HCT116 (cell line): ENCODE data around the gene MYO1E. TPM values are rescaled to one million over a fixed set of nuclear protein-coding genes. Genes with fewer than 3 reads are reported as not detected.

Experiments used
- ATAC-seq: fragments of 200-7000 bp; cut with Tn5 transposase; 2 replicates; pipeline ENCODE4 v1.9.1; 2020; ENCODE audit warnings: mild to moderate bottlenecking, moderate library complexity
- BruUV-seq: library from RNA; stranded (reverse); fragments of 400-500 nt; replicated peaks from 2 replicates; lab custom pipeline; 2021; lab: Mats Ljungman, UMichigan
- CTCF ChIA-PET: fragments of 300-600 bp; sonication (Branson Sonifier 250); formaldehyde crosslinking; loops from one replicate; lab custom pipeline; 2021; ENCODE audit warnings: antibody characterized with exemption; lab: Charles Lee
- POLR2A ChIA-PET: fragments of 300-600, 350-600 bp; sonication (Branson Sonifier 250); formaldehyde crosslinking; loops from one replicate; lab custom pipeline; 2021; ENCODE audit warnings: antibody characterized with exemption; lab: Charles Lee
- RAD21 ChIA-PET, 2 experiments: fragments of 300-600 bp; sonication (Branson Sonifier 250); formaldehyde crosslinking; loops; one replicate each; lab custom pipeline; 2023; ENCODE audit warnings: low total read pairs in 2 of 2; ENCODE audit not compliant: uncharacterized antibody in 2 of 2, unreplicated experiment in 2 of 2, low non-redundant PET in 1 of 2; lab: Charles Lee
- DNase-seq: peaks from one replicate; pipeline ENCODE4 v3.0.0-alpha.2; 2010; ENCODE audit warnings: low read depth, low spot score
- H2AFZ ChIP-seq: fragments of 200-600 bp; shearing (Covaris generic), sonication (generic); 2 replicates; pipeline ENCODE4 v1.6.1; 2017; ENCODE audit warnings: low read depth, mixed run types, mixed read lengths, antibody characterized with exemption, low read length; ENCODE audit not compliant: poor library complexity, severe bottlenecking
- H3K27ac ChIP-seq: 2 replicates; pipeline ENCODE4 v1.5.1; 2012; ENCODE audit warnings: low read depth, low read length
- H3K27me3 ChIP-seq: fragments of 200-600 bp; sonication (generic); 2 replicates; pipeline ENCODE4 v1.6.1; 2016; ENCODE audit warnings: mixed run types, low read length, mixed read lengths; ENCODE audit not compliant: insufficient read depth
- H3K36me3 ChIP-seq, 2 experiments: fragments of 200-500 bp in 1 of 2; fragments of 200-600 bp in 1 of 2; sonication (Bioruptor generic) in 1 of 2; sonication (generic) in 1 of 2; 2 replicates each; pipeline versions ENCODE4 v1.5.1 to v1.6.1; 2014 to 2016; ENCODE audit warnings: low read length in 2 of 2, inconsistent platforms in 1 of 2, mixed read lengths in 1 of 2, mixed run types in 1 of 2; ENCODE audit not compliant: insufficient read depth in 2 of 2, control insufficient read depth in 1 of 2
- H3K4me1 ChIP-seq, 2 experiments: fragments of 200-600 bp in 1 of 2; sonication (generic) in 1 of 2; 2 replicates each; pipeline versions ENCODE4 v1.5.1 to v1.6.1; 2012 to 2017; ENCODE audit warnings: low read length in 2 of 2, inconsistent platforms in 1 of 2, mild to moderate bottlenecking in 1 of 2, mixed read lengths in 1 of 2, mixed run types in 1 of 2, moderate library complexity in 1 of 2; ENCODE audit not compliant: insufficient read depth in 2 of 2, control insufficient read depth in 1 of 2
- H3K4me2 ChIP-seq: fragments of 200-600 bp; sonication (generic); 2 replicates; pipeline ENCODE4 v1.6.1; 2017; ENCODE audit warnings: mixed run types, low read length, mixed read lengths
- H3K4me3 ChIP-seq, 2 experiments: fragments of 200-600 bp in 1 of 2; sonication (generic) in 1 of 2; replicated peaks in 1 of 2; 2 replicates each; pipeline ENCODE4 v1.5.1; 2011 to 2016; ENCODE audit warnings: low read length in 2 of 2, control low read depth in 1 of 2, low read depth in 1 of 2, mild to moderate bottlenecking in 1 of 2, mixed read lengths in 1 of 2, mixed run types in 1 of 2
- H3K79me2 ChIP-seq: fragments of 200-600 bp; sonication (generic); 2 replicates; pipeline ENCODE4 v1.6.1; 2017; ENCODE audit warnings: mild to moderate bottlenecking, mixed run types, low read length, moderate library complexity, mixed read lengths; ENCODE audit not compliant: insufficient read depth
- H3K9ac ChIP-seq: fragments of 200-600 bp; sonication (generic); 2 replicates; pipeline ENCODE4 v1.6.1; 2016; ENCODE audit warnings: low read length, mixed read lengths
- H3K9me2 ChIP-seq: fragments of 200-600 bp; sonication (generic), shearing (Covaris generic); 2 replicates; pipeline ENCODE4 v1.6.1; 2017; ENCODE audit warnings: mixed run types, mild to moderate bottlenecking, moderate library complexity; ENCODE audit not compliant: insufficient read depth
- H3K9me3 ChIP-seq, 2 experiments: fragments of 200-500 bp in 1 of 2; fragments of 200-600 bp in 1 of 2; sonication (Bioruptor generic) in 1 of 2; sonication (generic) in 1 of 2; 2 replicates each; pipeline ENCODE4 v1.6.1; 2014 to 2017; ENCODE audit warnings: low read length in 2 of 2, mixed read lengths in 2 of 2, inconsistent platforms in 1 of 2, low read depth in 1 of 2, mild to moderate bottlenecking in 1 of 2, mixed run types in 1 of 2, moderate library complexity in 1 of 2; ENCODE audit not compliant: control insufficient read depth in 1 of 2, insufficient read depth in 1 of 2
- H4K20me1 ChIP-seq: fragments of 200-600 bp; sonication (generic), shearing (Covaris generic); 2 replicates; pipeline ENCODE4 v1.6.1; 2017; ENCODE audit warnings: mixed run types, mild to moderate bottlenecking, moderate library complexity; ENCODE audit not compliant: insufficient read depth
- ATF3 ChIP-seq: IDR thresholded peaks from 2 replicates; pipeline ENCODE4 v1.6.1; 2012
- EGR1 ChIP-seq: IDR thresholded peaks from 2 replicates; pipeline ENCODE4 v1.6.1; 2012; ENCODE audit warnings: low read depth
- ELF1 ChIP-seq: IDR thresholded peaks from 2 replicates; pipeline ENCODE4 v1.6.1; 2012; ENCODE audit warnings: low read depth, borderline replicate concordance
- EZH2 ChIP-seq: fragments of 200-600 bp; sonication (generic); IDR thresholded peaks from 2 replicates; pipeline ENCODE4 v1.6.1; 2017; ENCODE audit warnings: antibody characterized with exemption, mixed run types
- FOSL1 ChIP-seq: IDR thresholded peaks from 2 replicates; pipeline ENCODE4 v1.6.1; 2012; ENCODE audit warnings: low read depth
- POLR2A ChIP-seq: IDR thresholded peaks from 2 replicates; pipeline ENCODE4 v1.7.0; 2011; ENCODE audit warnings: borderline replicate concordance; ENCODE audit not compliant: insufficient read depth, insufficient read length; ENCODE audit errors: extremely low read depth
- POLR2AphosphoS5 ChIP-seq: IDR thresholded peaks from 2 replicates; pipeline ENCODE4 v1.6.1; 2011; ENCODE audit warnings: mild to moderate bottlenecking, low read depth, low read length, moderate library complexity
- RAD21 ChIP-seq: IDR thresholded peaks from 2 replicates; pipeline ENCODE4 v1.6.1; 2012; ENCODE audit warnings: low read depth, mild to moderate bottlenecking
- SRF ChIP-seq: IDR thresholded peaks from 2 replicates; pipeline ENCODE4 v1.6.1; 2012; ENCODE audit warnings: low read depth
- TCF7L2 ChIP-seq: IDR thresholded peaks from 2 replicates; pipeline ENCODE4 v1.7.0; 2011; ENCODE audit warnings: borderline replicate concordance, inconsistent platforms; ENCODE audit not compliant: insufficient read depth, insufficient read length; ENCODE audit errors: extremely low read depth
- ZFX ChIP-seq: fragments of 450-650 bp; IDR thresholded peaks from 2 replicates; pipeline ENCODE4 v1.6.1; 2017
- intact Hi-C: fragments of 100-400 bp; cut with micrococcal nuclease; formaldehyde crosslinking; loops from 2 replicates; pipeline ENCODE4 v1.10.0; 2022
- total RNA-seq: library from RNA; stranded (reverse); gene quantifications from one replicate; pipeline ENCODE4 v1.2.1, GENCODE V29; 2021; ENCODE audit not compliant: unreplicated experiment

MYO1E gene
- total RNA-seq, 1 experiment from 2014 or later = 182 TPM

DNA sequence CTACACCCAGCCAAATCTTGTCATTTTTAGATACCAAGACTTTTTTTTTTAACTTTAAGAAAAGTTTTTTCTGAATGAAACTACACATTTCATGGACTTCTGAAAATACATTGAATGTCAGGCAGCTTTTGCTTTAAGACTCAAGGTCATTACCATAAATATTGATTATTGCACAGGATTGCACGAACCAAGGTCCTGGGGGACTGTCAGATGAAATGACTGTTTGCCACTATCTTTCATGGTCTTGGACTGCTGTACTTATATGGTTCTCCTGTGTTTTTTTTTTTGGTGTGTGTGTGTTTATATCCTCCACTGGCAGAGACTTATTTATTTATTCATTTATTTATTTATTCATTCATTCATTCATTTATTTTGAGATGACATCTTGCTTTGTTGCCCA is 6.9 kb upstream of the MYO1E start:
- Histone ChIP-seq H3K9me2 (no peaks in the 10 kb centered on the region), H3K4me2 (no peak overlapping the region), H4K20me1 (no peaks in the 10 kb centered on the region), H3K9me3 (no peaks in the 10 kb centered on the region), H3K27ac (no peak overlapping the region), H3K4me3 (no peak overlapping the region), H2AFZ (no peak overlapping the region), H3K9ac (no peak overlapping the region), H3K36me3 (no peaks in the 10 kb centered on the region), H3K79me2 (no peaks in the 10 kb centered on the region), H3K4me1 (peaks cover 11 to 14% of the 10 kb centered on the region in 2 experiments), H3K27me3 (no peaks in the 10 kb centered on the region)
- no peak for DNase-seq
- ATAC-seq = no peak
- CTCF ChIA-PET = no interaction called here
- no peak for TF ChIP-seq ATF3
- TF ChIP-seq ELF1 = no peak
- TF ChIP-seq RAD21 = no peak
- TF ChIP-seq SRF = no peak
- TF ChIP-seq TCF7L2 = no peak
- TF ChIP-seq ZFX = no peak
- TF ChIP-seq EGR1 = no peak
- no peak for TF ChIP-seq POLR2A
- TF ChIP-seq FOSL1 = no peak
- TF ChIP-seq POLR2AphosphoS5 = no peak
- intact Hi-C loops = loop anchor here (10.0 kb wide), 1 partner anchor 205 kb away; no protein-coding TSS in a partner anchor
- RAD21 ChIA-PET = no interaction called here
- POLR2A ChIA-PET = interaction anchor here (1.1 kb wide), 1 partner anchor 79 kb away, joined by 4 read pairs; no protein-coding TSS in a partner anchor
- no TSS peak for BruUV-seq

DNA sequence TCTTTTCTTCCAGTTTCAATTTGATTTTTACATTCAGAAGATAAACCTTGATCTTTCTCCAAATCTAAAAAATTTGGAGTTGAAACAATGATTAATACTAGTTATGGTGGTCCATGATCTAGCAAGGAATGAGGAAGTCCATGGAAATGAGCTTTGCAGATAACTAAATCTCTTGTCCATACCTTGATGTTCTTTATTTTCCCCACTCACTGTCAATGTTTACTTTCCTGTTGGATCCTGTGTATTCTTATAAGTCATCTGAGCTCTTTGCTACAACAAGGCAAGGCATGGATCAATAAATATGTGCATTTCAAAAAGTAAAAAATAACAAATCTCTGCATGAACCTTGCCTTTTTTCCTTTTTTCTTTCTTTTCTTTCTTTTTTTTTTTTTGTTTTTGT is 6.2 kb upstream of the MYO1E start:
- H3K36me3 ChIP-seq = no peaks in the 10 kb centered on the region
- TF ChIP-seq EZH2 = no peak
- CTCF ChIA-PET = interaction anchor here (0.6 kb wide), 1 partner anchor 367 kb away, joined by 3 read pairs; no protein-coding TSS in a partner anchor
- no peak overlapping the region for H3K9ac ChIP-seq
- no peak overlapping the region for H2AFZ ChIP-seq
- H3K9me2 ChIP-seq = no peaks in the 10 kb centered on the region
- no peak overlapping the region for H3K4me2 ChIP-seq
- H3K27me3 ChIP-seq = no peaks in the 10 kb centered on the region
- H3K79me2 ChIP-seq = no peaks in the 10 kb centered on the region
- intact Hi-C loops = loop anchor here (10.0 kb wide), 1 partner anchor 204 kb away; no protein-coding TSS in a partner anchor
- POLR2A ChIA-PET = interaction anchor here (1.1 kb wide), 1 partner anchor 78 kb away, joined by 4 read pairs; no protein-coding TSS in a partner anchor
- no peaks in the 10 kb centered on the region for H3K9me3 ChIP-seq
- BruUV-seq = no TSS peak
- H3K27ac ChIP-seq = no peak overlapping the region
- DNase-seq = no peak
- H4K20me1 ChIP-seq = no peaks in the 10 kb centered on the region
- peaks cover 11 to 14% of the 10 kb centered on the region in 2 experiments for H3K4me1 ChIP-seq
- no peak for ATAC-seq
- no peak overlapping the region for H3K4me3 ChIP-seq
- RAD21 ChIA-PET = no interaction called here
